HepG2 (cell line): Measurements from ENCODE around the gene PRMT7. TPM values are rescaled to one million over a fixed set of nuclear protein-coding genes. Genes with fewer than 3 reads are reported as not detected.

Experiments used
- DMTF1 ChIP-seq: sonication (generic); formaldehyde crosslinking; IDR thresholded peaks from 2 replicates; pipeline ENCODE4 v1.4.0; 2020; ENCODE audit warnings: mild to moderate bottlenecking, missing genetic modification reagents
- FOXK2 ChIP-seq: fragments of 450-650 bp; IDR thresholded peaks from 2 replicates; pipeline ENCODE4 v1.6.1; 2016
- HCFC1 ChIP-seq: fragments of 150-350 bp; IDR thresholded peaks from 2 replicates; pipeline ENCODE4 v1.6.1; 2014; ENCODE audit warnings: low read depth, low read length
- HDAC2 ChIP-seq: sonication (generic); formaldehyde crosslinking; IDR thresholded peaks from 2 replicates; pipeline ENCODE4 v1.4.0; 2020; ENCODE audit warnings: missing genetic modification reagents
- KDM5B ChIP-seq: sonication (generic); formaldehyde crosslinking; IDR thresholded peaks from 2 replicates; pipeline ENCODE4 v1.4.0; 2020; ENCODE audit warnings: missing genetic modification reagents, mild to moderate bottlenecking, borderline replicate concordance
- SRY ChIP-seq: sonication (generic); formaldehyde crosslinking; IDR thresholded peaks from 2 replicates; pipeline ENCODE4 v1.8.0; 2022; ENCODE audit warnings: mild to moderate bottlenecking, missing genetic modification reagents
- ZNF33B ChIP-seq: sonication (generic); formaldehyde crosslinking; IDR thresholded peaks from 2 replicates; pipeline ENCODE4 v1.5.1; 2020; ENCODE audit warnings: mild to moderate bottlenecking, missing genetic modification reagents
- ZNF354B ChIP-seq: sonication (generic); formaldehyde crosslinking; IDR thresholded peaks from 2 replicates; pipeline ENCODE4 v1.8.0; 2022; ENCODE audit warnings: mild to moderate bottlenecking, missing genetic modification reagents
- ZNF407 ChIP-seq: sonication (generic); formaldehyde crosslinking; IDR thresholded peaks from one replicate; pipeline ENCODE4 v1.5.1; 2020; ENCODE audit warnings: mild to moderate bottlenecking, missing genetic modification reagents; ENCODE audit errors: not compliant biosample characterization
- polyA plus RNA-seq, 8 experiments: library from polyadenylated mRNA; depleted of rRNA in 3 of 8; stranded (reverse) in 7 of 8; unstranded in 1 of 8; fragments of >200 nt; fragmentation: Illumina TruSeq in 4 of 8; extraction: Trizol in 4 of 8; gene quantifications; 2 replicates each; pipeline versions ENCODE4 v1.2.1 to v1.2.3, GENCODE V29; 2011 to 2016; ENCODE audit warnings: low read depth in 4 of 8, missing spikeins in 1 of 8, mixed read lengths in 1 of 8; ENCODE audit not compliant: insufficient read depth in 1 of 8
- total RNA-seq, 5 experiments: library from RNA; depleted of rRNA; stranded (reverse); fragments of >200 nt; fragmentation: Illumina TruSeq; extraction: Trizol; gene quantifications; 2 replicates each; pipeline ENCODE4 v1.2.3, GENCODE V29; 2016; ENCODE audit warnings: low read depth in 1 of 5
- TF ChIP-seq, protein P1 (sequence below): sonication (generic); formaldehyde crosslinking; IDR thresholded peaks from 2 replicates; pipeline ENCODE4 v1.5.1; 2020; ENCODE audit warnings: mild to moderate bottlenecking, missing genetic modification reagents, moderate library complexity

Gene PRMT7
- total and polyA plus RNA-seq, 2 of the 13 experiments (the other 11 are each of a cell fraction or from before 2014, with no cell fraction given) = 47.5 to 55.0 TPM

DNA sequence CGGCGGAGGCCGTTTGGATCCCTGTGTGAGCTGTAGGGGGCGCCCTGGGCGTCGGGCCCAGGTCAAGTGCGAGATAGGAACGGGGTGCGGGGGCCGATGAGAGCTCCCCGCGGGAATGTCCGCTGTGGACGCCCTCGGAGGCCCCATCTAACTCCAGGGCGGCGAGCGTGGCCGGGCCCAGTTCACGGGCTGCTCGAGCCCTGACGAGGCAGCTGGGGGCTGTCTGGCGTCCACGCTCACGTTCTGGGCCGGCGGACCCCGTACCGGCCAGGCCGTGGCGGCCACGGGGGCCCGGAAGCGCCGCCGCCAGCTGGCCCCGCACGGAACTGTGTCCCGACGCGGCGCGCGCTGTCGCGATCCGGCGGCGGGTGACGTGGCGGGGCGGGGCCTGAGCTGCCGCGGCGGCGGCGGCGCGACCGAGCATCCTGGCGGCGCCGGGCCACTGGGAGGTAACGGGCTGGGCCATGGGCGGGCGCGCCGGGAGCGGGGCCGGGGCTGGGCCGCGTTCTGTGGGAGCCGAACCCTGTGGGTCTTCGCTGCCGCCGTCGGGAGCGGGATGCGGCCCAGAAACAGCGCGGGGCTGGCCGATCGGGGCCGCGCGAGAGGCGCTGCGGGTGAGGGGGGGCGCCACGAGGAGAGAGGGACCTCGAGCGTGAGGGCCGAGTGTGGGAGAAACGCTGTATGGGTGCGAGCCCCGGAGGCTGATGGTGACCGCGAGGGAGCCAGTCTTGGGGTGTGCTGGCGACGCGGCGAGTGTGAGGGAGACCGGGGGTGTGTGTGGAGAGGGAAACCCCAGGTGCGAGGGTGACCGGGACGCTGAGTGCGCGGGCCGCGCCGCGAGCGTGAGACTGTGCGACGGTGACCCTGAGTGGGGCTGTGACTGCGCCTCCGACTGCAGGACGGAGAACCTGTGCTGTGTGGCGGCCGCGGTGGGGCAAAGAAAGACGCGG lies 46.4 kb upstream of the PRMT7 start, which contains the start of gene SLC7A6 (continued):
- TF ChIP-seq KDM5B (CRISPR knock-in tag) = peak; percentile 81
- TF ChIP-seq DMTF1 (CRISPR knock-in tag) = no peak
- TF ChIP-seq HDAC2 (CRISPR knock-in tag) = peak; percentile 48
- TF ChIP-seq HCFC1 = no peak
- TF ChIP-seq ZNF407 (CRISPR knock-in tag) = no peak
- no peak for TF ChIP-seq ZNF354B (CRISPR knock-in tag)
- peak; percentile 33; the same call in 1 of the 2 replicates for TF ChIP-seq SRY (CRISPR knock-in tag)
- no peak for TF ChIP-seq FOXK2
- TF ChIP-seq, protein P1, sequence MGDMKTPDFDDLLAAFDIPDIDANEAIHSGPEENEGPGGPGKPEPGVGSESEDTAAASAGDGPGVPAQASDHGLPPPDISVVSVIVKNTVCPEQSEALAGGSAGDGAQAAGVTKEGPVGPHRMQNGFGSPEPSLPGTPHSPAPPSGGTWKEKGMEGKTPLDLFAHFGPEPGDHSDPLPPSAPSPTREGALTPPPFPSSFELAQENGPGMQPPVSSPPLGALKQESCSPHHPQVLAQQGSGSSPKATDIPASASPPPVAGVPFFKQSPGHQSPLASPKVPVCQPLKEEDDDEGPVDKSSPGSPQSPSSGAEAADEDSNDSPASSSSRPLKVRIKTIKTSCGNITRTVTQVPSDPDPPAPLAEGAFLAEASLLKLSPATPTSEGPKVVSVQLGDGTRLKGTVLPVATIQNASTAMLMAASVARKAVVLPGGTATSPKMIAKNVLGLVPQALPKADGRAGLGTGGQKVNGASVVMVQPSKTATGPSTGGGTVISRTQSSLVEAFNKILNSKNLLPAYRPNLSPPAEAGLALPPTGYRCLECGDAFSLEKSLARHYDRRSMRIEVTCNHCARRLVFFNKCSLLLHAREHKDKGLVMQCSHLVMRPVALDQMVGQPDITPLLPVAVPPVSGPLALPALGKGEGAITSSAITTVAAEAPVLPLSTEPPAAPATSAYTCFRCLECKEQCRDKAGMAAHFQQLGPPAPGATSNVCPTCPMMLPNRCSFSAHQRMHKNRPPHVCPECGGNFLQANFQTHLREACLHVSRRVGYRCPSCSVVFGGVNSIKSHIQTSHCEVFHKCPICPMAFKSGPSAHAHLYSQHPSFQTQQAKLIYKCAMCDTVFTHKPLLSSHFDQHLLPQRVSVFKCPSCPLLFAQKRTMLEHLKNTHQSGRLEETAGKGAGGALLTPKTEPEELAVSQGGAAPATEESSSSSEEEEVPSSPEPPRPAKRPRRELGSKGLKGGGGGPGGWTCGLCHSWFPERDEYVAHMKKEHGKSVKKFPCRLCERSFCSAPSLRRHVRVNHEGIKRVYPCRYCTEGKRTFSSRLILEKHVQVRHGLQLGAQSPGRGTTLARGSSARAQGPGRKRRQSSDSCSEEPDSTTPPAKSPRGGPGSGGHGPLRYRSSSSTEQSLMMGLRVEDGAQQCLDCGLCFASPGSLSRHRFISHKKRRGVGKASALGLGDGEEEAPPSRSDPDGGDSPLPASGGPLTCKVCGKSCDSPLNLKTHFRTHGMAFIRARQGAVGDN = peak; percentile 87
- no peak for TF ChIP-seq ZNF33B (CRISPR knock-in tag)
